GM18858 (cell line): ENCODE data around the gene CEP85.
"Not testable (repeated sequence)": the region's sequence is repeated elsewhere in the genome, so short reads cannot be mapped to it uniquely, and the experiment has no call there.

ENCODE experiments used
- ATAC-seq: cut with Tn5 transposase; IDR thresholded peaks from one replicate; pipeline ENCODE4 v1.9.1; 2021; ENCODE audit not compliant: unreplicated experiment

Gene CEP85

DNA sequence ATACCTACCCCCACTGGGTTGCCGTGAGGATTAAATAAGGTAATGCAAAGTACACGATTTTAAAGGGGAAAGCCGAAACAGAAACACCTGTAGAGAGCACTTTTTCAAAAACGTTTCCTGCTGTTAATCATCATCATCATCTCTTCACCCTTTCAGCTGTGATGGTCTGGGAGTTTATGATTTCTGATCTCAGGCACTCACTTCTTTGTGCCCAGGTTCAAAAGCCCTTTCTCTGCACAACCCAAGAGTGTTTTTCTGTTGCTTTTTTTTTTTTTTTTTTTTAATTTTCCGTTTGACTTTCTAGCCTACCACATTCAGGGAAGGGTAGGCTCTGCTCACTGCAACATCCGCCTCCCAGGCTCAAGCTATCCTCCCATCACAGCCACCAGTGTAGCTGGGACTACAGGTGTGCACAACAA is 73.4 kb downstream of the CEP85 start:
- ATAC-seq: no peak

DNA sequence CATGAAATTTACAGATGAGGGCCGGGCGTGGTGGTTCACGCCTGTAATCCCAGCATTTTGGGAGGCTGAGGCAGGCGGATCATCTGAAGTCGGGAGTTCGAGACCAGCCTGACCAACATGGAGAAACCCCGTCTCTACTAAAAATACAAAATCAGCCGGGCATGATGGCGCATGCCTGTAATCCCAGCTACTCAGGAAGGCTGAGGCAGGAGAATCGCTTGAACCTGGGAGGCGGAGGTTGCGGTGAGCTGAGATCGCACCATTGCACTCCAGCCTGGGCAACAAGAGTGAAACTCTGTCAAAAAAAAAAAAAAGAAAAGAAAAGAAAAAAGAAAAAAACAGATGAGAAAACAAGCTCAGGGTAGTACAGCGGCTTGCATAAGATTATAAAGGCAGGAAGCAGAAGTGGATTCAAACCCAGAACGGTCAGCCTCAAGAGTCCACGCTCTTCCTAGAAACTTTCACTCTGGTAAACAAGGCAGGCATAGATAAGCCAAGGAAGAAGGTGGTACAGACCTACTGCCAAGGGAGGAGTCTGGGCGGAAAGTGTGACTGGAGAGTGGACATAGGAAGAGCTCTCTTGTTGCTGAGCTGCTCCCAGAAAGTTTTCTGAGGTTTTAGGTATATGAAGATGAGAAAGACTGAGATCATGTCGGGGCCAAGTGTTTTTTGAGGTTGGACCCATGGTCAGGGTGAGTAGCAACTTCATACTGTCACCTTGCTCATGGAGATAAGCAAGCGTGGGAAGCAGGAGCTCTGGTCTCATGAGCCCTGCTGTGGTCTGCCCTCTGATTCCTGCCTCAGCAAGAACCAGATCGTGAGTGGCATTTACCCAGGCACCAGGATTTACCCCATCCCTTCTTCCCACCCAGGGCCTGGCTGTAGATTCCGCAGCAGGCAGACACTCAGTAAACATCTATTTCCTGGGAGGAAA is 74.2 kb downstream of the CEP85 start:
- not testable (repeated sequence) for ATAC-seq

DNA sequence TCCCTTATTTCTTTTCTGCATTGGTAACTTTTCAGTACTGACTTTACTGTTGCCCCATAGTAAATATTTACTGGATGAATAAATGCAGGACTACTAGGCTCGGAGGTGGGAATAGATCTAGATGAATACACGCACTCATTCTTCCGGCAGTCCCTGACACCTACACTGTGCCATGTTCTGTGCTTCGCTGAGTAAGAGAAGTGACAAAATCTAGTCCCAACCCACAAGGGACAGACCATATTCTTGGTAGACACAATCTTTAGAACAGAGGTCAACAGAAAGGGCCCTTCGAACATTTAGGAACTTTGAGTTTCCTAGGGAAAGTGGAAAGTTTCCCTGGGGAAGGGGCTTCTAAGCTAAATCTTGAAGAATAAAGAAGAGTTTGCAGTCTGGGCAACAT is 80.5 kb downstream of the CEP85 start:
- ATAC-seq: no peak

DNA sequence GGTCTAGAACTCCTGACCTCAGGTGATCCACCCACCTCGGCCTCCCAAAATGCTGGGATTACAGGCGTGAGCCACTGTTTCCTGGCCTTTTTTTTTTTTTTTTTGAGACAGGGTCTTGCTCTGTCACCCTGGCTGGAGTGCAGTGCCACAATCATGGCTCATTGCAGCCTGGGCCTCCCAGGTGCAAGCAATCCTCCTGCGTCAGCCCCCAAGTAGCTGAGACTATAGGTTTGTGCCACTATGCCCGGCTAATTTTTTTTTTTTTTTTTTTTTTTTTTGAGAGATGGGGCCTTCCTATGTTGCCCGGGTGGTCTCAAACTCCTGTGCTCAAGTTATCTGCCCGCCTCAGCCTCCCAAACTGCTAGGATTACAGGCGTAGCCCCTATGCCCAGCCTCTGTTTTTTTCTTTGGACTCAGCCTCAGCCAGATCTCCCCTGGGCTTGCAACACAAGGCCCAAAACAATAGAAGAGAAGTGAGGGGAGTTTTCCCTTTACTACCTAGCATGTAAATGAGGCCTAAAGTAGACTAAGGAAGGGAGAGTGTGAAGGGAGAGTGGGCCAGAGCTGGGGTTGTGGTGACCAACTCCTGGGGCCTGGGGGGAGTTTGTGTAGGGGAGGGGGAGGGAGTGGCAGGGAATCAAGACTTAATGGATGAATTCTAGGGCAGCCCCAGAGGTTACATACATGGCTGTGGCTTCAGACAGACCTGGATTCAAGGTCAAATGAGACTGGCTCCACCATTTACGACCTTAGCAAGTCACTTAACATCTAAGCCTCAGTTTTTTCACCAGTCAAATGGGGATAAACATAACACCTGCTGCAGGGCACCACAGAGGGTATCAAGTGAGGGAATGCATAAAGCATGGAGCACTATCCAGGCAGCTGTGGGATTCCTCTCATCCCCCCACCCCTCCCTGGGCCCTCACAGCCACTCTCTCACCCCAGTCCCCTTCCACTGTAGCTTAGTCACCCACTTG is 82.2 kb downstream of the CEP85 start:
- ATAC-seq: no peak

DNA sequence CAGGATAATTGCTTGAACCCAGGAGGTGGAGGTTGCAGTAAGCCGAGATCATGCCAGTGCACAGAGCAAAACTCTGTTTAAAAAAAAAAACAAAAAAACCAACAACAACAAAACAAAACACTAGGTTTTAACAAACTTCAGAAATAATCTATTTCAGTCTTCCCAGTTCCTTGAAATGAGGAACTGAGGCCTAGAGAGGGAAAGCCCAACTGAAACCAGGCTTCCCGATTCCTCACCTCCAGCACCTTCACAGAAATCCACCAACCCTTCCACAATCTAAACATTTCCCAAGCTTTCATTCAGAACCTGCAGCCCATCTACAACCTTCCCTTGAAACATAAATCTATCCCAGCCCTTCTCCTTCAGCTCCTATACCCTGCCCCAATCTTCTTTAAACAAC is 83.1 kb downstream of the CEP85 start:
- no peak for ATAC-seq

DNA sequence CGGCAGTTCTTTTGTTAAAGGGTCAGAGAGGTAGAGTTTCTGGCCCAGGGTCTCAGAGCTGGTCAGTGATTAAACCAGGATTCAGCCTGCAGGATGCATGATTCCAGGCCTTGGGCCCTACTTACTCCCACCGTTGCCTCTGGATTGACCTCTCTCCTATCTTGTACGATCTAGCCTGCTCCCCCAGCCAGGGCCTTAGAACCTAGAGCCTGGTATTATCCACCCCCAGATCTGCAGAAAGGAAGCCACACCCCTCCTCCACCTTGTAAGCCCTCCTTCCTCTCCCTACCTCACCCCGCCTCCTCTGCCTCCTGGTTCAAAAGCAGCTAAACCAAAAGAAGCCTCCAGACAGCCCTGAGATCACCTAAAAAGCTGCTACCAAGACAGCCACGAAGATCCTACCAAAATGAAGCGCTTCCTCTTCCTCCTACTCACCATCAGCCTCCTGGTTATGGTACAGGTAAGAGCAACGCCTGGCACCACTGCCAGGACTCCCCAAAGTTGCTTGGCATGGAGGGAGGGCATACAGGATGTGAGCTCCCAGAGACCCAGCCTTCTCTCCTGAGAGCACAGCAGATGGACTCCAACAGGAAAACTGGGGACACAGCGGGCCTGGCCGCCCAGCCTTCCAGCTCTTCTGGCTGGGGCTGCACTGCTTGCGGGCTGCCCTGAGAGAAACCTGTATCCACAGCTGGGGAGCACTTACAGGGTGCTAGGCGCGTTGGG is 83.8 kb downstream of the CEP85 start, which contains the start of gene CD52:
CD52 (plus strand) TSS at position 347 of the 726 bp plus-strand sequence; CDS start at position 407, 60 bp downstream.
- ATAC-seq: no peak

DNA sequence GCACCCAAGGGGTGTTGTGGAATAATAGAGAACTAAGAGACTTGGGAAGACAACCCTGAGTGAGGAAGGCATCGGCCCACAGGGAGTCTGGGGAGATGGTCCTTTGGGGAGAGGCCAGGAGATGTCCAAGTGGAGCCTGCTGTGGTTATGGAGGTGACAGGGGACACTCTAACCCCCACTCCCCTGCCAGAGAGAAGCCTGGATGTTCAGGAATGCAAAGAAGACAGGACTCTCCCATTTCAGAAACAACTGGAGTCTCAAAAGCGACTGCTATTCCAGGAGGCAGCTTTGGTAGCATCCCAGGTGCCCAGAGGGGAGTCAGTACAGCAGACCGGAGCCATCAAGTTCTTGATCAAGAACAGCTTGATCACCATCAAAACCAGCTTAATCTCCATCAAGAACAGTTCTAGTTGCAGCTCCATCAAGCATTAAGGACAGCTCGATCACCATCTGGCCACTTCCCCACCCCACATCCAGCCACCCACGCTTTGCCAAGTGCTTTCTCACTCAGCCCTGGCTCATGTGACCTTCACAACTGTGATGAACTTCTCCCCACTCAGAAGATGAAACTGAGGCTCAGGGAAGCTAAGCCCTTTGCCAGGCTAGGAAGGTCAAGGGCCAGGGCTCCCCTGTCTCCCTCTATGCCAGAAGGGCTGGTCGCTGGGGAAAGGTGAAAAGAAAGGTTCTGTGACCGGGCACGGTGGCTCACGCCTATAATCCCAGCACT is 84.5 kb downstream of the CEP85 start:
- ATAC-seq: no peak

DNA sequence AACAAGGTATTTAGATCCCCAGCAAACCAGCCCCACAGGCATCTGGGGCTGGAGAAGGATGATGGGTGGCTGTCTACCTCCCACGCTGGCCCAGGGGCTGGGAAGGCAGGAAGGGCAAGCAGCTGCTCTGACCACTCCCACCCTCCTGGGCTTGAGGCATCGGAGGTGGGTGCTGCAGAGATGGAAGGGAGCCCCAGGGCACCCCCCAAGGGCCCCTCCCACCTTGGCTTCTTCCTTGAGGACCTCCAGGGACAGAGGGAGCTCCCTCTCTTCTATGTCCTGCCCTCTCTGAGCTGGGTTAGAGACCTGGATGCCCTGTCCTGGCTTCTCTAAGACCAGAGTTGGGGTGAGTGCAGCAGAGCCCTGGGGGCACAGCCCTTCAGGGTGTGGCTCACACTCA is 86.9 kb downstream of the CEP85 start:
- no peak for ATAC-seq

DNA sequence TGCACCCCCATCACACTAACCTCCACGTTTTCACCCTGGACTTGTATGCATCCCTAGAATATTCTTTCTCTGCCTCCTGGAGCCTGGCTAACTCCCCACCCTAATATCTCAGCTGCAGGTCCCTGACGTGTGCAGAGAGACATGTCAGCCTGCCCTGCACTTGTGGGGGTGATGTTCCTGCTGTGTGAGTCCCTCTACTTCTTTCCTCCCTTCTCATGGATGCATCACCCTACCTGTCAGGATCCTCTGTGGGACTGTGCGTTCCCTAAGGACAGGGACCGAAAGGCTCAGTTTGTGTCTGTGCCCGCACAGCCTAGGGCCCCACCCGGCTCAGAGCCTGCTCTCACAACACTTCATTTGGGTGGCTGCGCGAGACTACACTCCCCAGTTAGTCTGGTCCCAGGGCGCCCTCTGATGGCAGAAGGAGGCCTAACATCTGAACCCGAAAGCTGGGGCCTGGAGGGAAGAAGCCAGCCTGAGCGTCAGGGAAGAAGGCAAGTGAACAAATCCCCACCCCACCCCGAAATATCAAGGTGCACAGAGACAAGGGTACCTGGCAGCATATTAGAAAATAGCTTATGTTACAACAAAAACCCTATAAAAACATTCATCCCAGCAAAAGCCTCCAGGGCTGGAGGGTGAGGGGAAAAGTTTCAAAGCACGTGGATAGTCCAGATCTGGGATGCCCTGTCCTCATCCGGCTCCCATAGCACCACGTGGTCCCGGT is 87.5 kb downstream of the CEP85 start:
- ATAC-seq: no peak

DNA sequence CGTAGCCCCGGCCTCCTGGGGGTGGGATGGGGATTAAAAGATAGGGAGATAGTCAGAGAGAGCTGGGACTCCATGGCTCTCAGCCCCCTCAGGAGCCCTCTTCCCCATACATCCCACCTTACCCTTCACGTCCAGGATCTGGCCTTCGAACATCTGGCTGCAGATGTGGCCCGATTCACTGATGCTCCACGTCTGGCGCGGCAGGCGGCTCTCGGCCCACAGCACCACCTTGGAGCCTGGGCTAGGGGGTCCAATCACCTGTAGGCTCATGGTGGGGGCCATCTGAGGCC is 88.0 kb downstream of the CEP85 start:
- ATAC-seq: no peak

DNA sequence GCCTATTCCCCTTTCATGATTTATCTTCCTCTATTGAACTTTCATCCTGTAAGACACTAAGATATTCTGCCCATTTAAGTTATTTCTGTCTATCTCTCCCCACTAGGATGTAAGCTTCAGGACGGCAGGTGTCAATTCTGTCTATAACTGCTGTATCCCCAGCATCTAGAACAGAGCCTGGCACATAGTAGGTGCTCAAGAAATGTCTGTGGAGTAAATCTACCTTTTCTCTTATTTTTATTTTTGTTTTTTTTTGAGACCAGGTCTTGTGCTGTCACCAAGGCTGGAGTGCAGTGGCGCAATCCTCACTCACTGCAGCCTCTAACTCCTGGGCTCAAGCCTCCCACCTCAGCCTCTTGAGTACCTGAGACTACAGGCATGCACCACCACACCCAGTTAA is 89.4 kb downstream of the CEP85 start:
- no peak for ATAC-seq

DNA sequence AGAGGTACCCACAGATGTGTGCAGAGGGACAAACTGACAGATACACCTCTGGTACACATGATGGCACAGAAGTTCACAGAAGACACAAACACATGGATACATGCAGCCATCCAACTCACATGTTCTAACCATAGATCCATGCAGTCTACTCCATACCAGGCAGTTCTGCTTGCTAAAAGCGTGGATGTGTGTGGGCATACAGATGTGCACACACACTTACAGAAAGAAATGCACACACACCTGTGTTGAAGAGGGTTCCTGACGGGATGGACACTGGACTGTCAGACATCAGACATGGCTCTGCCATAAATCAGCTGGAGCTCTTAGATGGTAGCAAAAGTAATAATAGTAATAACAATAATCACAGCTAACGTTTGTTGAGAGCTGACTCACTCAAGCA is 90.5 kb downstream of the CEP85 start:
- ATAC-seq: no peak

DNA sequence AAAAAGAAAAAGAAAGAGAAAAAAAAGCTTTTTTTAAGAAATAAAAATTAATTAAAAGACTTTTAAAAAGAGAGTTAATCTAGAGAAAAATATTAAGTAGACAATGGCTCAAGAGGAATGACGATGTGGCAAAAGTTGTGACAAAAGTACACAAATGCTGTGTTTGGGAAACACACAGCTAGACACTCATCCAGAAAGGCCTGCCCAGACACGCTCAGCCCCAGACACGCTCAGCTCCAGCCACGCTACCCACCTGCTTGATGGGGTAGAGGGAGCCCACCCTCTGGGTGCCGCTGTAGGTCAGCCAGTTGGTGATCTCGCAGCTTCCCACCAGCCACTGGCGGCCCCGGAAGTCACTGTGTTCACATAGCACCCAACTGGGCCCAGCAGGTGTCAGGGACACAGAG is 94.0 kb downstream of the CEP85 start:
- ATAC-seq: no peak
